RPMI7951 (cell line): ENCODE measurements around the gene ASXL2. TPM values are rescaled to one million over a fixed set of nuclear protein-coding genes. Genes with fewer than 3 reads are reported as not detected.

Source experiments
- DNase-seq: peaks from one replicate; pipeline ENCODE4 v3.0.0-alpha.2; 2012; ENCODE audit warnings: low read depth
- total RNA-seq: library from RNA; depleted of rRNA; stranded (reverse); fragments of >200 nt; shearing (Covaris generic); gene quantifications from 2 replicates; pipeline ENCODE4 v1.2.3, GENCODE V29; 2014; rRNA removed

Gene ASXL2
- total RNA-seq, 1 experiment from 2014 or later, result 11.3 TPM

GRCh38 chr2:25692737-25693445 is 185.4 kb downstream of the ASXL2 start:
- peak; percentile 23 for DNase-seq

GRCh38 chr2:25692143-25692542 is 186.1 kb downstream of the ASXL2 start:
- peak; percentile 79 for DNase-seq

GRCh38 chr2:25690058-25690457 is 188.2 kb downstream of the ASXL2 start:
- peak; percentile 74 for DNase-seq

DNA sequence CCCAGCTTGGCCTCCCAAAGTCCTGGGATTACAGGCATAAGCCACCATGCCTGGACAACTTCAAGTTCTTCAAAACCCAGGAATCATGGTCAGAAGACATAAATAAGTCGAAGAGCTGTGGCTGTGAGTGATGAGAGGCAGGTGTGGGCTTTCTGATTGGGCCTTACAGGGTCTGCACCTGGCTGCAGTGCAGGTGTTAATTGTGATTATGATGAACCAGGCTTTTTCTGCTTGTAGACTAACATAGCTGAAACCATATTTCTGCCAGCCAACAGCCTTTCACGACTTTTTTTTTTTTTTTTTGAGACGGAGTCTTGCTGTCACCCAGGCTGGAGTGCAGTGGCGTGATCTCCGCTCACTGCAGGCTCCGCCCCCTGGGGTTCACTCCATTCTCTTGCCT is 190.1 kb downstream of the ASXL2 start:
- DNase-seq, result no peak

- DNase-seq, result no peak
Measured at GRCh38 chr2:25685741-25686140, 192.5 kb downstream of the ASXL2 start.

DNA sequence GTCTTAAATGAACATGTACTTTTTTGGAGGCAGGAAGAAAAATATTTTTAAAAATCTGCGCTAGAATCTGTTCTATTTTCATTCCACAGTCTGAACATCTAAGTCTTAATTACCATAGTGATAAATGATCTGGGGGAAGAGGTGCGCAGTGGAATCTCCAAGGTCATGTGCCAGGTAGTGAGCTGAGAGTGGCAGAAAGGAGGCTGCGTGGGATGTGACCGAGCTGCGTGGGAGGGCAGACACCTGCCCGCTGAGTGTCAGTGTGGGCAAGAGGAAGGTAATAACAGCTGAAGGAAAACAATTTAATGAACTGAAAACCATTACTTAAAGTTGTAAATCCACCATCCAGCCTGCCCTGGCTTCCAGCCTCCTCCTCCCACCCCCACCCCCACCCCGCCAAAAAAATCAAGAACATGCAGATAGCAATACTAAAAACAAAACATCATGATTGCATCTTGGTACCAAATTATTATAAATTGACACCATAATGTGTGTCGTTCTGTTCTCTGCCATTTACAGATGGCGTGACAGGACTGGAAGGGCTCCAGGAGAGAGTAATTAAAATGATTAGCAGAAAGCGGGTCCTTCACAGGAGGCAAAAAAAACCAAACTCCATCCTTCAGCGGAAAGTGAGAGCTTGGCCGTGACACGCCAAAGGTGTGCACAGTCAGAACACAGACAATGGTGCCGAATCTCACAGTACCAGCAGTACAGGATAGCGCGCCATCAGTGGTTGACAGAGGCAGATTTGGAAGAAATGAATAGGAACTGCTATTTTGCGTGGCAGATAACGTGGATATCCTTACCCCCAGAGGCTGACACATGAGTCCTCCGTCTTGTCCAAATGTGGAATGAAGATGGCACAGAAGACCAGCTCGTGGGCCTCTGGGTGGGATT is 193.5 kb downstream of the ASXL2 start:
- no peak for DNase-seq

Other genes with a start within 250 kb of the ASXL2 start
- 4.8 and 8.4 TPM in 2 replicates for gene DTNB, start 204.9 kb downstream of the ASXL2 start, total RNA-seq
- 10.5 and 25.8 TPM in 2 replicates for gene KIF3C, start 104.0 kb upstream of the ASXL2 start, total RNA-seq
- gene RAB10, start 155.6 kb upstream of the ASXL2 start, total RNA-seq, result 120 and 138 TPM in 2 replicates